Keratinocyte (primary cell): ENCODE results near the gene OR6B3. TPM values are rescaled to one million over a fixed set of nuclear protein-coding genes. Genes with fewer than 3 reads are reported as not detected.

ENCODE experiments used
- DNase-seq: peaks from one replicate; pipeline ENCODE4 v3.0.0-alpha.2; 2011; ENCODE audit warnings: low read depth, missing footprints, low spot score
- FAIRE-seq: peaks from 2 replicates; lab custom pipeline; 2011; peaks lifted over from hg19 to GRCh38; lab: Jason Lieb, UNC
- H2AFZ ChIP-seq: 2 replicates; pipeline ENCODE4 v1.6.0; 2012; ENCODE audit warnings: low read length, control low read depth, inconsistent platforms; ENCODE audit not compliant: control insufficient read depth
- H3K27ac ChIP-seq: 2 replicates; pipeline ENCODE4 v1.5.1; 2011; ENCODE audit warnings: low read length; ENCODE audit not compliant: control insufficient read depth, insufficient read depth
- H3K27me3 ChIP-seq: 3 replicates; pipeline ENCODE4 v1.6.0; 2011; ENCODE audit warnings: low read length; ENCODE audit not compliant: control insufficient read depth, insufficient read depth; ENCODE audit errors: extremely low read depth
- H3K36me3 ChIP-seq, 2 experiments: 2 replicates in 1 of 2; 3 replicates in 1 of 2; pipeline ENCODE4 v1.5.1; 2011; ENCODE audit warnings: low read length in 2 of 2, mild to moderate bottlenecking in 1 of 2; ENCODE audit not compliant: control insufficient read depth in 2 of 2, insufficient read depth in 2 of 2; ENCODE audit errors: extremely low read depth in 1 of 2
- H3K4me1 ChIP-seq: 3 replicates; pipeline ENCODE4 v1.5.1; 2011; ENCODE audit warnings: low read length; ENCODE audit not compliant: control insufficient read depth, insufficient read depth; ENCODE audit errors: extremely low read depth
- H3K4me2 ChIP-seq: 3 replicates; pipeline ENCODE4 v1.6.0; 2011; ENCODE audit warnings: low read depth, low read length; ENCODE audit not compliant: control insufficient read depth, insufficient read depth; ENCODE audit errors: extremely low read depth
- H3K4me3 ChIP-seq, 3 experiments: fragments of 200-600 bp in 1 of 3; sonication (generic) in 1 of 3; 2 replicates in 2 of 3; 3 replicates in 1 of 3; pipeline ENCODE4 v1.5.1; 2011 to 2016; ENCODE audit warnings: low read length in 3 of 3, mild to moderate bottlenecking in 3 of 3, control low read depth in 2 of 3, inconsistent platforms in 1 of 3, low read depth in 1 of 3, mixed read lengths in 1 of 3, mixed run types in 1 of 3, moderate library complexity in 1 of 3; ENCODE audit not compliant: control insufficient read depth in 2 of 3, insufficient read depth in 2 of 3; ENCODE audit errors: extremely low read depth in 1 of 3
- H3K79me2 ChIP-seq: 2 replicates; pipeline ENCODE4 v1.6.0; 2012; ENCODE audit warnings: low read length; ENCODE audit not compliant: control insufficient read depth, insufficient read depth
- H3K9ac ChIP-seq: 3 replicates; pipeline ENCODE4 v1.6.0; 2011; ENCODE audit warnings: low read length; ENCODE audit not compliant: control insufficient read depth, insufficient read depth; ENCODE audit errors: extremely low read depth
- H3K9me1 ChIP-seq: 3 replicates; pipeline ENCODE4 v1.6.0; 2011; ENCODE audit warnings: low read length; ENCODE audit not compliant: control insufficient read depth, insufficient read depth; ENCODE audit errors: extremely low read depth
- H3K9me3 ChIP-seq: 2 replicates; pipeline ENCODE4 v1.5.1; 2012; ENCODE audit warnings: low read depth, low read length; ENCODE audit not compliant: control insufficient read depth
- H4K20me1 ChIP-seq: 3 replicates; pipeline ENCODE4 v1.6.0; 2011; ENCODE audit warnings: low read length; ENCODE audit not compliant: control insufficient read depth, insufficient read depth; ENCODE audit errors: extremely low read depth
- EZH2 ChIP-seq: IDR thresholded peaks from one replicate; pipeline ENCODE4 v1.6.1; 2012; ENCODE audit warnings: inconsistent platforms, mild to moderate bottlenecking, low read length, moderate library complexity
- dilution Hi-C: fragments of 300-500 bp; cut with MboI; formaldehyde crosslinking; loops from one replicate; pipeline ENCODE4 v1.7.0; 2020; ENCODE audit warnings: low sequenced_read_pairs; ENCODE audit not compliant: extremely low pct_ligation_motif_present
- polyA plus RNA-seq, 5 experiments: library from polyadenylated mRNA; depleted of rRNA in 3 of 5; stranded (reverse) in 3 of 5; stranded (forward) in 1 of 5; unstranded in 1 of 5; fragments of >200 nt; gene quantifications; 1 replicate in 1 of 5; 2 replicates in 3 of 5; 3 replicates in 1 of 5; pipeline versions ENCODE4 v1.2.1 to v1.2.3, GENCODE V29; 2011 to 2012; ENCODE audit warnings: missing spikeins in 2 of 5, low read depth in 1 of 5, low replicate concordance in 1 of 5
- TF ChIP-seq, protein P1 (sequence below), 3 experiments: IDR thresholded peaks in 1 of 3; conservative IDR thresholded peaks in 1 of 3; optimal IDR thresholded peaks in 1 of 3; 2 replicates in 2 of 3; 3 replicates in 1 of 3; pipeline versions ENCODE3 to v1.5.1; 2011; ENCODE audit warnings: low read length in 3 of 3, mild to moderate bottlenecking in 3 of 3, moderate library complexity in 2 of 3, control low read depth in 1 of 3, inconsistent platforms in 1 of 3; ENCODE audit not compliant: insufficient read depth in 2 of 3; ENCODE audit errors: extremely low read depth in 1 of 3

Gene OR6B3
- polyA plus RNA-seq, 1 donor (not counting 4 experiments of a cell fraction or from before 2014, with no cell fraction given): not detected

DNA sequence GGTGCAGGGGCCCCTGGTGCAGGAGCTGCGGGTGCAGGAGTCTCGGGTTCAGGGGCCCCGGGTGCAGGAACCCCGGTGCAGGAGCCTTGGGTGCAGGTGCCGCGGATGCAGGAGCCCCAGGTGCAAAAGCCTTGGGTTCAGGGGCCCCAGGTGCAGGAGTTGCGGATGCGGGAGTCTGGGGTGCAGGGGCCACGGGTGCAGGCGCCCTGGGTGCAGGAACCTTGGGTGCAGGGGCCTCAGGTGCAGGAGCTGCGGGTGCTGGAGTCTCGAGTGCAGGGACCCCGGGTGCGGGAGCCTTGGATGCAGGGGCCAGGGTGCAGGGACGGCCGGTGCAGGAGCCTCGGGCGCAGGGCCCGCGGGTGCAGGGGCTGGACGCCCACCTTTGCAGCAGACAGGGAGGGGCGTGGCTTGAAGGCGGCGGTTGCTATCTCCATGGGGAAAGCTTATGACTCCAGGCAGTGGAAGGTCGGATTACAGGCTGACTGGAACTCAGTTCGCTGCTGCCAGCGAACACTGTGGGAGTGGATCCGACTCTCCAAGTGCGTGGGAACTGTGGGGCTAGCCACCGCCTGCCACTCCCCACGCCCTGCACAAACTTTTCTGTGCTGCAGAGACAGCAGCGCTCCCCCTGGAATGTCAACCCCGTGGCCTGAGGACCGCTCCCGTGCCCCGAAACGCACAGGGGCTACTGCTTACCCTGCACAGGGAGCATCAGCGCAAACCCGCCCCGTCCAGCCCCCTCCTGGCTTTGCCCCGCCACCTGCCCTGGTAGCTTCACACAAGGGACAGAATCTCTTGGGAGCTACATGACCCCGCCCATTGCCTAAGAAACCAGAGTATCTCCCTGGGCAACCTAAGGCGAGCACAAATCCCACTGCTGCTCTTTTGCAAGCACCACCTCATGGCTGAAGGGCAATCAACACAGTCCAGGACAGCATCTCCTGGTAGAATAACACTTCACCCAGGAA, 42.5 kb upstream of the OR6B3 start:
- Histone ChIP-seq H4K20me1 (no peaks in the 10 kb centered on the region), H3K27me3 (peaks cover 41% of the 10 kb centered on the region), H3K4me2 (no peak overlapping the region), H3K27ac (no peak overlapping the region), H2AFZ (no peak overlapping the region), H3K79me2 (no peaks in the 10 kb centered on the region), H3K4me1 (no peaks in the 10 kb centered on the region), H3K9me3 (no peaks in the 10 kb centered on the region), H3K36me3 (no peaks in the 10 kb centered on the region), H3K9ac (no peak overlapping the region), H3K4me3 (no peak overlapping the region), H3K9me1 (no peaks in the 10 kb centered on the region)
- TF ChIP-seq, protein P1, sequence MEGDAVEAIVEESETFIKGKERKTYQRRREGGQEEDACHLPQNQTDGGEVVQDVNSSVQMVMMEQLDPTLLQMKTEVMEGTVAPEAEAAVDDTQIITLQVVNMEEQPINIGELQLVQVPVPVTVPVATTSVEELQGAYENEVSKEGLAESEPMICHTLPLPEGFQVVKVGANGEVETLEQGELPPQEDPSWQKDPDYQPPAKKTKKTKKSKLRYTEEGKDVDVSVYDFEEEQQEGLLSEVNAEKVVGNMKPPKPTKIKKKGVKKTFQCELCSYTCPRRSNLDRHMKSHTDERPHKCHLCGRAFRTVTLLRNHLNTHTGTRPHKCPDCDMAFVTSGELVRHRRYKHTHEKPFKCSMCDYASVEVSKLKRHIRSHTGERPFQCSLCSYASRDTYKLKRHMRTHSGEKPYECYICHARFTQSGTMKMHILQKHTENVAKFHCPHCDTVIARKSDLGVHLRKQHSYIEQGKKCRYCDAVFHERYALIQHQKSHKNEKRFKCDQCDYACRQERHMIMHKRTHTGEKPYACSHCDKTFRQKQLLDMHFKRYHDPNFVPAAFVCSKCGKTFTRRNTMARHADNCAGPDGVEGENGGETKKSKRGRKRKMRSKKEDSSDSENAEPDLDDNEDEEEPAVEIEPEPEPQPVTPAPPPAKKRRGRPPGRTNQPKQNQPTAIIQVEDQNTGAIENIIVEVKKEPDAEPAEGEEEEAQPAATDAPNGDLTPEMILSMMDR (optimal IDR thresholded peaks at IDR 0.05 in 1 of 3, IDR thresholded peaks at IDR 0.05 in 1 of 3, conservative IDR thresholded peaks at IDR 0.05 in 1 of 3; ENCODE audit: extremely low read depth in 1 of 3, insufficient read depth in 2 of 3, low read length in 3 of 3): no peak
- TF ChIP-seq EZH2: peak; percentile 92
- FAIRE-seq (no peak), DNase-seq (no peak)
- dilution Hi-C loops: no loop called here

DNA sequence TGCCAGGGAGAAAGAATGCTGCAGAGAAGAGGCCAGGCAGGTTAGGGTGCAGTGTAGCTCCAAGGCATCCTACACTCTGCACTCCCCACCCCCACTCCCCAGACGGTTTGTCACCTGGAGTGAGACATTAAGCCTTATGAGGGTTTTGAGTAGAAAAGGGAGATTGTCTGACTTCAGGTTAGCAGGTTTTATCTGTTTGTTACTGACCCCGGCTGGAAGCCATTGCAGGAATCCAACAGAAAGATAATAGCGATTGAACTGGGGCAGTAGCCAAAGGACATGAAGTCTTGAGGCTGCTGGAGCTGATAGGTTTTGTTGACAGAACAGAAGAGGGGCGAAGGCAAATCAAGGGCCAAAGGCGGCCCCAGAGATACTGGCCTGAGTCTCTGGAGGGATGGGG, 36.0 kb upstream of the OR6B3 start:
- Histone ChIP-seq H3K9me3 (no peaks in the 10 kb centered on the region), H3K36me3 (no peaks in the 10 kb centered on the region), H3K79me2 (no peaks in the 10 kb centered on the region), H3K27ac (no peak overlapping the region), H3K9me1 (no peaks in the 10 kb centered on the region), H3K9ac (no peak overlapping the region), H3K27me3 (peaks cover 6% of the 10 kb centered on the region), H3K4me3 (no peak overlapping the region), H2AFZ (no peak overlapping the region), H3K4me1 (no peaks in the 10 kb centered on the region), H3K4me2 (no peak overlapping the region), H4K20me1 (no peaks in the 10 kb centered on the region)
- no peak for DNase-seq
- dilution Hi-C loops: no loop called here
- no peak for FAIRE-seq
- TF ChIP-seq, protein P1 (optimal IDR thresholded peaks at IDR 0.05 in 1 of 3, IDR thresholded peaks at IDR 0.05 in 1 of 3, conservative IDR thresholded peaks at IDR 0.05 in 1 of 3; ENCODE audit: extremely low read depth in 1 of 3, insufficient read depth in 2 of 3, low read length in 3 of 3): no peak
- no peak for TF ChIP-seq EZH2
